Frontal cortex (tissue), 4 donors: ENCODE results near the gene ODAD2. TPM values are rescaled to one million over a fixed set of nuclear protein-coding genes. Genes with fewer than 3 reads are reported as not detected.

ENCODE experiments used
- DNase-seq, 2 donors: peaks; one replicate each; pipeline ENCODE4 v3.0.0; 2012; ENCODE audit warnings: low spot score in 2 of 2
- FAIRE-seq: peaks from 2 replicates; lab custom pipeline; 2012; peaks lifted over from hg19 to GRCh38; lab: Jason Lieb, UNC
- small RNA-seq: library from RNA; depleted of rRNA; stranded (forward); fragments of <200 nt; gene quantifications from one replicate; pipeline ENCODE3, GENCODE V24; 2014
- total RNA-seq: library from RNA; depleted of rRNA; stranded (reverse); fragments of >200 nt; gene quantifications from one replicate; pipeline ENCODE4 v1.2.3, GENCODE V29; 2014
- donor health status: control.
- donor health status: control.
- donor health status: control.

Gene ODAD2
- total RNA-seq, 1 donor from 2014 or later: 0.82 TPM

- no peak for DNase-seq
- no peak for FAIRE-seq
These were observed 206.7 kb downstream of the ODAD2 start for GRCh38 chr10:27792216-27792615.

DNA sequence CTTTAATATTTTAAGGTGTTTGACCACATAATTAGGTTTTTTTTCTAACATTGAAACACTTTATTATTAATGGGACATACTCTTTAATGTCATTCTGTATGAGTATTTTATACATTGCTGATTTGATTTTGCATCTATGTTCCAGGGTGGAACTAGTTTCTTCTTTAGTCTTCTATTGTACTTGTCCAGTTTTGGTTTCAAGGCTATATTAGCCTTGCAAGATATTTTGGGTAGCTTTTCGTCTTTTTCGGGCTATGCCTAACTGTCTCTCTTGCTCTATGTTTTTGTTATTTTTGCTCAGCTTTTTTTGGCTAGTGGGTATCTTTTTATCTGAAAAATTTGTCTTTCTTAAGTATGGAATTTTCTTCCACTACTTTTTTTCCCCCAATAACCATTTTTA is 214.6 kb downstream of the ODAD2 start:
- DNase-seq (no peak), FAIRE-seq (no peak)

DNA sequence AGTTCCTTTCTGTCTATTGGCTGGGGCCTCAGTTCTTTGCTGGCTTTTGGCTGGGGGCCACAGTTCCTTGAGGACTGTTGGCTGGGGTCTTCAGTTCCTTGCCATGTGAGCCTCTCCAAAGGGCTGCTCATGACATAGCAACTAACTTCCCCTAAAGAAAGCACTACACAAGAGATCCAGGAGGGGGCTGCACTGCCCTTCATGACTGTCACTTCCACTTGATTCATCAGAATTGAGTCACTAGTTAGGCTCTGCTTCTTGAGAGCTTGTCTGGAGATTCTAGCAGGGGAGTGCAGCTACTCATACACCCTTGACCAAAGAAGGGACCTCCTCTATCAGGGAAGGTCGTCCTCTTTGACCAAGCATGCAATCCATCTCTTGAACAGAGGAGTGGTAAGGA is 215.2 kb downstream of the ODAD2 start:
- DNase-seq (no peak), FAIRE-seq (no peak)

GRCh38 chr10:27779462-27780015 is 219.3 kb downstream of the ODAD2 start:
- no peak for DNase-seq
- FAIRE-seq: no peak

DNA sequence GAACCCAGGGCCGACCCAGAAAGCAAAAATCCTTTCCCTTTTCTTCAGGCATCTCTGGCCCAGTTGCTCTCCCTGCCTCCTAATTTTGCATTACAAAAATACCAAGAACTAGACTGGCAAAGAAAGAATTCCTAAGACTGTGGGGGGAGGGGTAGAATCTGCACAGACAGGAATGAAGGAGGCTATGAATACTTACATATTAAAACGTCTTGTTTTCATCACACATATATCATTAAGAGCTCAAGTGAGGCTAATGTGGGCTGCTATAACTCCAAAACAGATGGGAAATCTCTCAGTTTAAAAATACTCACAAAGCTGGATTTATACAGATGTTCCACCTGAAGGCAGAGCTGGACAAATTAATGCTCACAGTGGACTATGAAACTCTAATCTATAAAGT is 224.0 kb downstream of the ODAD2 start:
- FAIRE-seq (no peak), DNase-seq (no peak)

DNA sequence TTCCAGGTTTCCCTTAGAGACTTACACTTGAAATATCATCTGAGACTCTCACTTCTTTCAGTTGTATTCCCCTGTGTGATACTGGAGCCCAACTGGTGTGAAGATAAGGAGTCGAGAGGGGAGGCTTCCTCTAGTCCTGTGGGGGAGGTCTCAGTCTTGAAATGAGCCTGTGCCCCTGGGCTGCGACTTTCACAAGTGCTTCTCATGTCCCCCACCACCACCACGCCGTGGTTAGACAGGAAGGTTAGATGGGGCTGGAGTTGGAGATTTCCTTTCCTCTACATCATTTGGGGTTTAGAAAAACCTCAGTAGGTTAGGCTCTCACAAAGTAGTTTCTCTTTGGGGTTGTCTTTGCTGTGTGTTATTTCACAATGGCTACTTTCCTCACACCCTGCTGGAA is 227.6 kb downstream of the ODAD2 start:
- no peak for DNase-seq
- FAIRE-seq: no peak

DNA sequence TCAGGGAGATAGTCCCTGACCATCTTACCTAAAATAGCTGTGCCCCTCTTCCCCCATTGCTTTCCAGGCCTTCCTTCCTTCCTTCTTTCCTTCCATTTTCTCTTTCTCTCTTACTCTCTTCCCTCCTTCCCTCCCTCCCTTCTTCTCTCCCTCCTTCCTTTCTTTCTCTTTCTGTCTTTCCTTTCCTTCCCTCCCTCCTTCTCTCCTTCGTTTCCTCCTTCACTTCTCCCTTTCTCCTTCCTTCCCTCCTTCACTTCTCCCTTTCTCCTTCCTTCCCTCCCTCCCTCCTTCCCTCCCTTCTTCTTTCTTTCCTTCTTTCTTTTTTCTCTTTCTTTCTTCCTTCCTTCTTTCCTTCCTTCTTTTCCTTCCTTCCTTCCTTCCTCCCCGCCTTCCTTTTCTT is 228.7 kb downstream of the ODAD2 start:
- FAIRE-seq: no peak
- DNase-seq: no peak

Small RNAs within 50 kb of the gene (small RNA-seq; reads per million reads assigned to genes)
- gene MRPS21P5: not detected
- not detected for gene RN7SKP132
